22Rv1 (cell line): ENCODE measurements around the gene LRRC45.

ENCODE experiments used
- H3K27ac ChIP-seq: fragments of 450-650 bp; 2 replicates; pipeline ENCODE4 v1.5.1; 2017
- ZFX ChIP-seq: fragments of 450-650 bp; IDR thresholded peaks from 2 replicates; pipeline ENCODE4 v1.6.1; 2017; ENCODE audit warnings: antibody characterized with exemption, borderline replicate concordance
- TF ChIP-seq, protein P1 (sequence below): fragments of 450-650 bp; IDR thresholded peaks from 2 replicates; pipeline ENCODE4 v1.5.1; 2017; ENCODE audit warnings: mild to moderate bottlenecking

Gene LRRC45

DNA sequence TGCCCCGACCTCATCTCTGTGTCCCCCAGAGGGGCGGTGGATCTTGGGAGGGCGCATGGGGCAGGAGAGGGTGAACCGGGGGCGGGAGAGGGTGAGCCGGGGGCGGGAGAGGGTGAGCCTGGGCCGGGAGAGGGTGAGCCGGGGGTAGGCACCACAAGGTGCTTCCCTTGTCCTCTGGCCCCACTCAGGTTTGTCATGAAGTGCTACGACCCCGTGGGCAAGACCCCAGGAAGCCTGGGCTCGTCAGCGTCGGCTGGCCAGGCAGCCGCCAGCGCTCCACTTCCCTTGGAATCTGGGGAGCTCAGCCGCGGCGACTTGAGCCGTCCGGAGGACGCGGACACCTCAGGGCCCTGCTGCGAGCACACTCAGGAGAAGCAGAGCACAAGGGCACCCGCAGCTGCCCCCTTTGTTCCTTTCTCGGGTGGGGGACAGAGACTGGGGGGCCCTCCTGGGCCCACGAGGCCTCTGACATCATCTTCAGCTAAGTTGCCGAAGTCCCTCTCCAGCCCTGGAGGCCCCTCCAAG lies 26.8 kb upstream of the LRRC45 start:
- no peak for TF ChIP-seq ZFX
- TF ChIP-seq, protein P1, sequence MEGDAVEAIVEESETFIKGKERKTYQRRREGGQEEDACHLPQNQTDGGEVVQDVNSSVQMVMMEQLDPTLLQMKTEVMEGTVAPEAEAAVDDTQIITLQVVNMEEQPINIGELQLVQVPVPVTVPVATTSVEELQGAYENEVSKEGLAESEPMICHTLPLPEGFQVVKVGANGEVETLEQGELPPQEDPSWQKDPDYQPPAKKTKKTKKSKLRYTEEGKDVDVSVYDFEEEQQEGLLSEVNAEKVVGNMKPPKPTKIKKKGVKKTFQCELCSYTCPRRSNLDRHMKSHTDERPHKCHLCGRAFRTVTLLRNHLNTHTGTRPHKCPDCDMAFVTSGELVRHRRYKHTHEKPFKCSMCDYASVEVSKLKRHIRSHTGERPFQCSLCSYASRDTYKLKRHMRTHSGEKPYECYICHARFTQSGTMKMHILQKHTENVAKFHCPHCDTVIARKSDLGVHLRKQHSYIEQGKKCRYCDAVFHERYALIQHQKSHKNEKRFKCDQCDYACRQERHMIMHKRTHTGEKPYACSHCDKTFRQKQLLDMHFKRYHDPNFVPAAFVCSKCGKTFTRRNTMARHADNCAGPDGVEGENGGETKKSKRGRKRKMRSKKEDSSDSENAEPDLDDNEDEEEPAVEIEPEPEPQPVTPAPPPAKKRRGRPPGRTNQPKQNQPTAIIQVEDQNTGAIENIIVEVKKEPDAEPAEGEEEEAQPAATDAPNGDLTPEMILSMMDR: no peak
- no peak overlapping the region for H3K27ac ChIP-seq

DNA sequence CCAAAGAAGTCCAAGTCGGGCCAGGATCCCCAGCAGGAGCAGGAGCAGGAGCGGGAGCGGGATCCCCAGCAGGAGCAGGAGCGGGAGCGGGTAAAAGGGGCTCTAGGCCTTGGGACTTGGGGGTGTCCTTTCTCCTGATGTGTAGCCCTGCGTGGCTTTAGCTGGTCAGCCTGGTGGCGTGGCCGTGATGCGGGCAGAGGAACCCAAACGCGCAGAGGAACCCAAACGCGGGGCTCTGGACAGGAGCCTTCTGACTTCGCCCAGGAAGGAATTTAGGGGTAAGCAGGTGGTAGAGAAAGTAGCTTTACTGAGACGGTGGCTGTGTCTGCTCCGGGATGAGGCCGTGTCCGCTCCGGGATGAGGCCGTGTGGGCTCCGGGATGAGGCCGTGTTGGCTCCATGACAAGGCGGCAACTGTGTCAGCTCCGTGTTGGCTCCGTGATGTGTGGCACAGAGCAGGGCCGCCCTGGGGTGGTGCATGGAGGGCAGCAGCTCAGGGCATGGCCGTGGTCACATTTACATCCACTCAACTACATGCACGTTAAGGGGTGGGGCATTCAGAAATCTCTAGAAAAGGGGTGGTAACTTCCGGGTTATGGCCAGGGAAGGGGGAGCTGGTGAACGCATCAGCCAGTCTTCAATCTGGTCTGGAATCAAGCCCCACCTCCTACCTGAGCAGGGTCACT lies 26.2 kb upstream of the LRRC45 start:
- TF ChIP-seq, protein P1: no peak
- no peak for TF ChIP-seq ZFX
- H3K27ac ChIP-seq: no peak overlapping the region

DNA sequence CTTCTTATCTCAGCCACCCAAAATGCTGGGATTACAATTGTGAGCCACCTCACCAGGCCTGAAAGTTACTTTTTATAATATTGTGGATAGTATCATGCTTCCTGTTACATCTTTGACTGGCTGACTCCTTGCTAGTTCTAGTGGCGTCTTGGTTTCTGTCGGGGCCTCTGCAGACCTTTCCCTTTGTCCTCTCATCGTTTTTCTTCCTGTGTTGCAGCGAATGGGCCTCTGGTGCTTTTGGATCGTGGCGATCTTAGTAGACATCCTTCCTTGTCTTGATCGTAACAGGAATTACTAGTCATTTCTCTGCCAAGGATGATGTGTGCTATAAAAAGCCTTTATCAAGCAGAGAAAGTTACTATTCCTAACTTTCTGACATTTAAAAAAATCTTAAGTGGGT lies 24.9 kb upstream of the LRRC45 start:
- no peak for TF ChIP-seq ZFX
- TF ChIP-seq, protein P1: no peak
- no peak overlapping the region for H3K27ac ChIP-seq

DNA sequence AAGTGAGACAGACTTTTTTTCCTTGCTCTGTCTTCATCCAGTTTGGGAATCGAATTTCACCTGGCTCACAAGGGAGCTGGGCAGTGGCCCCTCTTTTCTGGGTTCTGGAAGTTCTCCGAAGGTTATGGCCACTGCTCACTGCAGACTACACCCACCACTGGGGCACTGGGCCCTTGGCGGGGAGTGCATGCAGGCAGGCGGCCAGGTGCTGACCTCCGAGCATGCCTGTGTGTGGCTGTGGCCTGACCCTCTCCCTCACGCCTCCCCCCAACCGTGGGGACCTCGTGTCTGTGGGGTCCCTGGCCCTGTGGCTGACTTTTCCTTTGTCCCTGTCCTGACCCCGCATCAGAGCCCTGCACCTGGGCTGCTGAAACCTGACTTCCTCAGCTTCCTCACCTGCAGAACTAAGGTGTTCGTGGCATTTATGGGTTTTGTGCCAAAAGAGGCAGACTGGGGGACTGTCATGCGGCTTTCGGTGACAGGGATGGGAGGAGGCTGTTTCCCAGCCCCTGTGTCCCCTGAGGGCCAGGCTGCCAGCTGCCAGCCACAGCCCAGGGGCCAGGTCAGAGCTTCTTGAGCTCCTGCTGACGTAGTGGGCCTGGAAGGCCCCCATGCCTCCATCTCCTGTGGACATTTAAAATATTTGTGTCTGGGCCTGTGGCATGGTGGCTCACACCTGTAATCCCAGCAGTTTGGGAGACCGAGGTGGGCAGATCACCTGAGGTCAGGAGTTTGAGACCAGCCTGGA lies 24.2 kb upstream of the LRRC45 start:
- no peak overlapping the region for H3K27ac ChIP-seq
- no peak for TF ChIP-seq ZFX
- TF ChIP-seq, protein P1: no peak

DNA sequence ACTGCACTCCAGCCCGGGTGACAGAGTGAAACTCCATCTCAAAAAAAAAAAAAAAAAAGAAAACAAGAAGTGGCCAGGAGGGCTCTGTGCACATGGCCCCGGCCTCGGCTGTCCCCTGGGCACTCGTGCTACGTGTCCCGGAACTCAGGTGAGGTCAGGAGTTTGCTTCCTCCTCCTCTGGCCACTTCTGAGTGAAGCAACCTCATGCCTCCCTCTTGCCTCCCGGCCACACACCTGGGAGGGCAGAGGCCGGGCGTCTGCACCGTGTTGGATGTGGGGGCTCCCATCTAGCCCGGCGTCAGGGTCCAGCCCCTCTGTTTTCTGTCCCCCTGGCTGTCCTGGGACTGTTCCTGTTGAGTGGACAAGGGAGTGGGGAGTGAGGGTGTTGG lies 23.5 kb upstream of the LRRC45 start:
- no peak for TF ChIP-seq ZFX
- TF ChIP-seq, protein P1: no peak
- no peak overlapping the region for H3K27ac ChIP-seq

DNA sequence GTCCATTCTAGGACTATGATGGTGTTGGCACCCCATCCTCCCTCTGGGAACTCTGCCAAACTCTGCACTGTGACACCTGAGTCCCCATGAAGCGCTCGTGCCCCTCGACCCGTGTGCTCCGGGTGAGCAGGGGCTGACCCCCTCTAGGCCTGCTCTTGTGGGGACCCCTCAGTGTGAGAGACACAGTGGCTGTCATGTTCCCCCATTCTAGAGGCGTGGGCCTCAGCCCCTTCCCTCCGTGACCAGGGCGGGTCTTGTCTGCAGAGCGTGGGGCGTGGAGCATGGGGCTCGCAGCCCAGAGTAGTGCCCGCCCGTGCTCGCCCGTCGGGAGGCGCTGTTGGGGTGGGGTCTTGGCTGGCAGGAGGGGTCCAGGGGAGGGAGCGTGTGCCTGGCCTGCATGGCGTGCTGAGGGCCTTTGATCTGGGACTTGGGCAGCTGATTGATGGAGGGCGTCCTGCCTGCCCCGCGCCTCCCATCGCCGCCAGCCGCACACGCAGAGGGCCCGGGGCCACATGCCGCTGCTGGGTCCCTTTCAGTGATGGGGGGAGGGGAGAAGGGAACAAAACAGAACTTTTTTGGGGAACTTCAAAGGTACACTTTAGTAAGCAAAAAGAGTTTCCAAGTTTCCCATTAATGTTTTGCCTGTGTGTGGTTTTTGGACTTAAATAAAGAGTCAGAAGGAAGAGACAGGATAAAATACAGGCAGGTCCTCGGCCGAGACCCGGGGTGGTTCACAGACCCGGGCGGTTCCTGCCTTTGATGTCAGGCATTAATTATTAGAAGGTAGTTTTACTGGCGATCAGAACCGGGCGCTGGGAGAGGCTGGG lies 22.9 kb upstream of the LRRC45 start:
- no peak overlapping the region for H3K27ac ChIP-seq
- no peak for TF ChIP-seq ZFX
- TF ChIP-seq, protein P1: no peak
